K562 (cell line): Measurements from ENCODE around the gene PRKRIP1. TPM values are rescaled to one million over a fixed set of nuclear protein-coding genes. Genes with fewer than 3 reads are reported as not detected.

Experiments
- ATAC-seq: fragments of 200-7000 bp; cut with Tn5 transposase; 3 replicates; pipeline ENCODE4 v1.9.1; 2020; ENCODE audit warnings: moderate library complexity
- BruUV-seq: library from RNA; stranded (reverse); fragments of 400-500 nt; replicated peaks from 2 replicates; lab custom pipeline; 2021; lab: Mats Ljungman, UMichigan
- CTCF ChIA-PET: fragments of 300-600 bp; formaldehyde crosslinking; extraction: SDS; loops from one replicate; lab custom pipeline; 2021; ENCODE audit warnings: low intra/inter-chr PET ratio; lab: Yijun Ruan, JAX
- POLR2A ChIA-PET: fragments of 300-600, 350-650 bp; sonication (Branson Sonifier 250); formaldehyde crosslinking; extraction: SDS; loops from one replicate; lab custom pipeline; 2021; ENCODE audit warnings: antibody characterized with exemption, inconsistent platforms; lab: Yijun Ruan, JAX
- DNase-seq, 4 experiments: peaks; one replicate each; pipeline versions ENCODE4 v3.0.0 to v3.0.0-alpha.2; 2011 to 2018; ENCODE audit warnings: low spot score in 3 of 4, mixed read lengths in 3 of 4; ENCODE audit errors: extremely low read depth in 1 of 4
- FAIRE-seq: peaks from 2 replicates; lab custom pipeline; 2011; peaks lifted over from hg19 to GRCh38; lab: Jason Lieb, UNC
- H2AFZ ChIP-seq: 2 replicates; pipeline ENCODE4 v1.6.0; 2011; ENCODE audit warnings: low read depth, low read length, control low read depth, inconsistent platforms
- H3K27ac ChIP-seq: fragments of 200-600 bp; 3 replicates; pipeline ENCODE4 v1.8.0; 2011; ENCODE audit warnings: low read depth, mild to moderate bottlenecking, control low read depth, inconsistent platforms, low read length, moderate library complexity, mixed read lengths; ENCODE audit errors: extremely low read depth
- H3K27me3 ChIP-seq, 2 experiments: fragments of 300-600 bp in 1 of 2; 2 replicates in 1 of 2; 3 replicates in 1 of 2; pipeline versions ENCODE4 v1.6.0 to v1.8.0; 2011; ENCODE audit warnings: inconsistent platforms in 2 of 2, low read length in 2 of 2, mild to moderate bottlenecking in 1 of 2, mixed read lengths in 1 of 2, moderate library complexity in 1 of 2; ENCODE audit not compliant: control insufficient read depth in 2 of 2, insufficient read depth in 2 of 2
- H3K36me3 ChIP-seq: fragments of 300-600 bp; 3 replicates; pipeline ENCODE4 v1.8.0; 2011; ENCODE audit warnings: mild to moderate bottlenecking, low read length, inconsistent platforms; ENCODE audit not compliant: control insufficient read depth, insufficient read depth
- H3K4me1 ChIP-seq, 2 experiments: fragments of 200-600 bp in 1 of 2; replicated peaks in 1 of 2; 2 replicates in 1 of 2; 3 replicates in 1 of 2; pipeline versions ENCODE4 v1.5.1 to v1.8.0; 2011; ENCODE audit warnings: inconsistent platforms in 2 of 2, low read length in 2 of 2, mild to moderate bottlenecking in 1 of 2, mixed read lengths in 1 of 2, moderate library complexity in 1 of 2; ENCODE audit not compliant: control insufficient read depth in 2 of 2, insufficient read depth in 2 of 2
- H3K4me2 ChIP-seq: 2 replicates; pipeline ENCODE4 v1.6.1; 2011; ENCODE audit warnings: low read length, control low read depth, inconsistent platforms, mixed read lengths; ENCODE audit not compliant: insufficient read depth
- H3K4me3 ChIP-seq: fragments of 200-600 bp; sonication (generic), shearing (Covaris generic); 2 replicates; pipeline ENCODE4 v1.5.1; 2016; ENCODE audit warnings: control low read depth, inconsistent platforms
- H3K79me2 ChIP-seq: fragments of 200-600 bp; 3 replicates; pipeline ENCODE4 v1.8.0; 2011; ENCODE audit warnings: low read length, inconsistent platforms; ENCODE audit not compliant: control insufficient read depth, insufficient read depth
- H3K9ac ChIP-seq, 2 experiments: 2 replicates each; pipeline versions ENCODE4 v1.6.0 to v1.6.1; 2011; ENCODE audit warnings: low read depth in 2 of 2, low read length in 2 of 2, control low read depth in 1 of 2, inconsistent platforms in 1 of 2, mild to moderate bottlenecking in 1 of 2, mixed read lengths in 1 of 2; ENCODE audit not compliant: insufficient read depth in 1 of 2
- H3K9me1 ChIP-seq: one replicate; pipeline ENCODE4 v1.6.0; 2011; ENCODE audit warnings: inconsistent platforms, mild to moderate bottlenecking, low read length, moderate library complexity; ENCODE audit not compliant: control insufficient read depth, insufficient read depth
- H3K9me3 ChIP-seq: replicated peaks from 2 replicates; pipeline ENCODE4 v1.5.1; 2011; ENCODE audit warnings: low read depth, low read length, inconsistent platforms; ENCODE audit not compliant: control insufficient read depth, insufficient read depth
- H4K20me1 ChIP-seq: replicated peaks from 2 replicates; pipeline ENCODE4 v1.6.1; 2011; ENCODE audit warnings: low read length, inconsistent platforms, mixed read lengths; ENCODE audit not compliant: control insufficient read depth, insufficient read depth
- CREB1 ChIP-seq, 2 experiments: sonication (generic) in 1 of 2; formaldehyde crosslinking in 1 of 2; IDR thresholded peaks; 2 replicates each; pipeline versions ENCODE4 v1.6.1 to v1.8.0; 2012 to 2022; ENCODE audit warnings: inconsistent platforms in 1 of 2, mild to moderate bottlenecking in 1 of 2, missing genetic modification reagents in 1 of 2, moderate library complexity in 1 of 2
- DMBX1 ChIP-seq: fragments of 250-450 bp; sonication (Bioruptor Pico); IDR thresholded peaks from 2 replicates; pipeline ENCODE4 v1.8.0; 2022; ENCODE audit warnings: inconsistent platforms, mild to moderate bottlenecking, moderate library complexity, borderline replicate concordance
- GTF2E2 ChIP-seq: fragments of 200-800 bp; sonication (Bioruptor generic); IDR thresholded peaks from 2 replicates; pipeline ENCODE4 v1.6.1; 2016; ENCODE audit warnings: missing genetic modification characterization, missing compliant biosample characterization
- HNRNPL ChIP-seq: fragments of 200-400 bp; formaldehyde crosslinking; IDR thresholded peaks from 2 replicates; pipeline ENCODE4 v1.6.1; 2017; ENCODE audit warnings: low read depth, mild to moderate bottlenecking, low read length
- ILF3 ChIP-seq: fragments of 450-650 bp; IDR thresholded peaks from 2 replicates; pipeline ENCODE4 v1.6.1; 2018; ENCODE audit warnings: antibody characterized with exemption, mild to moderate bottlenecking, moderate library complexity, borderline replicate concordance
- KLF1 ChIP-seq: fragments of 450-650 bp; IDR thresholded peaks from 2 replicates; pipeline ENCODE4 v1.6.1; 2016; ENCODE audit warnings: missing genetic modification characterization, missing compliant biosample characterization
- LARP7 ChIP-seq: fragments of 450-650 bp; IDR thresholded peaks from 2 replicates; pipeline ENCODE4 v1.6.1; 2016
- MAFG ChIP-seq: fragments of 450-650 bp; conservative IDR thresholded peaks from 2 replicates; pipeline ENCODE4 v1.6.1; 2016; ENCODE audit warnings: missing genetic modification characterization, missing compliant biosample characterization
- MAFK ChIP-seq: IDR thresholded peaks from 2 replicates; pipeline ENCODE4 v1.6.1; 2011; ENCODE audit warnings: low read length, improper control_type of control experiment
- MECOM ChIP-seq: fragments of 250-450 bp; sonication (Bioruptor Pico); IDR thresholded peaks from 2 replicates; pipeline ENCODE4 v1.8.0; 2022; ENCODE audit warnings: inconsistent platforms
- NCOA1 ChIP-seq: fragments of 450-650 bp; IDR thresholded peaks from 2 replicates; pipeline ENCODE4 v1.6.1; 2016; ENCODE audit warnings: low read depth
- PATZ1 ChIP-seq: fragments of 250-450 bp; sonication (Bioruptor Pico); IDR thresholded peaks from 2 replicates; pipeline ENCODE4 v1.5.0; 2020; ENCODE audit warnings: mild to moderate bottlenecking, borderline replicate concordance
- POLR2G ChIP-seq: fragments of 200-400 bp; formaldehyde crosslinking; IDR thresholded peaks from 2 replicates; pipeline ENCODE4 v1.6.1; 2017; ENCODE audit warnings: low read depth, mild to moderate bottlenecking, antibody characterized with exemption, low read length, moderate library complexity
- TAF7 ChIP-seq: fragments of 450-650 bp; IDR thresholded peaks from 2 replicates; pipeline ENCODE4 v1.6.1; 2016; ENCODE audit warnings: missing genetic modification characterization, missing compliant biosample characterization
- TCF7 ChIP-seq: sonication (generic); IDR thresholded peaks from 2 replicates; pipeline ENCODE4 v1.6.1; 2016; ENCODE audit warnings: antibody characterized with exemption, borderline replicate concordance
- THRB ChIP-seq: fragments of 450-650 bp; formaldehyde crosslinking; conservative IDR thresholded peaks from 2 replicates; pipeline ENCODE4 v1.4.0; 2022; ENCODE audit warnings: mild to moderate bottlenecking, missing genetic modification characterization
- ZNF140 ChIP-seq: fragments of 250-450 bp; sonication (Bioruptor Pico); IDR thresholded peaks from 2 replicates; pipeline ENCODE4 v1.8.0; 2021; ENCODE audit warnings: moderate library complexity, mild to moderate bottlenecking, inconsistent platforms
- ZNF311 ChIP-seq: fragments of 250-450 bp; sonication (Bioruptor Pico); IDR thresholded peaks from 2 replicates; pipeline ENCODE4 v1.4.0; 2020; ENCODE audit warnings: mild to moderate bottlenecking, moderate library complexity
- ZNF707 ChIP-seq: fragments of 250-450 bp; sonication (Bioruptor Pico); conservative IDR thresholded peaks from 2 replicates; pipeline ENCODE4 v1.8.0; 2022; ENCODE audit warnings: inconsistent platforms, mild to moderate bottlenecking, moderate library complexity
- ZNF778 ChIP-seq: fragments of 450-650 bp; formaldehyde crosslinking; IDR thresholded peaks from 2 replicates; pipeline ENCODE4 v1.4.0; 2020; ENCODE audit warnings: mild to moderate bottlenecking, moderate library complexity
- WGBS: fragments of 100-300 bp; shearing (Covaris generic); methylation state at CpG from one replicate; pipeline ENCODE4 v1.1.6; 2016; ENCODE audit warnings: low coverage, mixed read lengths; ENCODE audit not compliant: insufficient coverage; ENCODE audit errors: missing lambda C conversion rate; 5-methylcytosine and 5-hydroxymethylcytosine counted together
- in situ Hi-C: fragments of 300-500 bp; cut with MboI; formaldehyde crosslinking; loops from 4 replicates; pipeline ENCODE4 v1.15.0; 2018; ENCODE audit warnings: inconsistent platforms, mixed read lengths
- intact Hi-C: fragments of 100-400 bp; cut with micrococcal nuclease; formaldehyde crosslinking; loops from 2 replicates; pipeline ENCODE4 v1.14.2; 2022
- polyA plus RNA-seq, 8 experiments: library from polyadenylated mRNA; depleted of rRNA in 4 of 8; stranded (reverse) in 5 of 8; unstranded in 3 of 8; fragments of >200 nt; fragmentation: Nextera tagmentation in 2 of 8; fragmentation: Illumina TruSeq in 1 of 8; extraction: Ambion mirVana in 2 of 8; extraction: Trizol in 1 of 8; gene quantifications; 2 replicates each; pipeline versions ENCODE4 v1.2.1 to v1.2.3, GENCODE V29; 2011 to 2014; ENCODE audit warnings: inconsistent platforms in 1 of 8, missing spikeins in 1 of 8
- total RNA-seq, 7 experiments: library from RNA; depleted of rRNA in 6 of 7; stranded (reverse); fragments of >200 nt in 6 of 7; fragmentation: Illumina TruSeq in 2 of 7; extraction: Trizol in 2 of 7; gene quantifications; 2 replicates each; pipeline versions ENCODE4 v1.2.1 to v1.2.3, GENCODE V29; 2011 to 2021; ENCODE audit warnings: low replicate concordance in 1 of 7

The PRKRIP1 gene
- total and polyA plus RNA-seq, 9 of the 15 experiments (the other 6 are each of a cell fraction or from before 2014, with no cell fraction given) = 14.9 to 52.1 (median 19.8) TPM

GRCh38 chr7:102418592-102418991, 22.4 kb downstream of the PRKRIP1 start:
- 0 out of 4 replicates have a peak overlapping the region, but pooled peaks of 1 of the 2 experiments have one; percentile 60 for H3K9ac ChIP-seq
- WGBS = 93% methylated on average over 5 of the region's 5 CpGs
- DNase-seq = no peak
- H4K20me1 ChIP-seq = no peaks in the 10 kb centered on the region
- H3K4me3 ChIP-seq = no peak overlapping the region
- peaks cover 4% of the 10 kb centered on the region; the same call in 1 of the 3 replicates for H3K79me2 ChIP-seq
- peaks cover 74% of the 10 kb centered on the region; the same call in 2 of the 3 replicates for H3K36me3 ChIP-seq
- no peak overlapping the region for H3K27ac ChIP-seq
- H2AFZ ChIP-seq = no peak overlapping the region
- no peak for FAIRE-seq
- H3K9me1 ChIP-seq = no peaks in the 10 kb centered on the region
- H3K4me2 ChIP-seq = no peak overlapping the region
- no peak for ATAC-seq
- CTCF ChIA-PET = no interaction called here
- peaks cover 25 to 31% of the 10 kb centered on the region in 2 experiments for H3K4me1 ChIP-seq
- POLR2A ChIA-PET = no interaction called here
- intact Hi-C loops = no loop called here
- no peaks in the 10 kb centered on the region for H3K27me3 ChIP-seq
- H3K9me3 ChIP-seq = no peaks in the 10 kb centered on the region
- in situ Hi-C loops = no loop called here
- BruUV-seq = no TSS peak
- TF ChIP-seq KLF1 (tag) (no peak), ZNF707 (CRISPR knock-in tag) (no peak), MAFK (peak; percentile 68; the same call in 1 of the 2 replicates), ZNF778 (CRISPR knock-in tag) (no peak), ZNF140 (CRISPR knock-in tag) (no peak), HNRNPL (no peak), MAFG (tag) (peak; percentile 74), GTF2E2 (tag) (no peak), MECOM (CRISPR knock-in tag) (no peak), THRB (no peak), ILF3 (no peak), CREB1 (IDR thresholded peaks at IDR 0.05) (no peak), CREB1 (CRISPR knock-in tag; IDR thresholded peaks at IDR 0.05) (no peak), POLR2G (no peak), LARP7 (no peak), ZNF311 (CRISPR knock-in tag) (no peak), TCF7 (no peak), NCOA1 (no peak), DMBX1 (CRISPR knock-in tag) (no peak), PATZ1 (no peak), TAF7 (tag) (no peak)
